GM23338 (cell line): Measurements from ENCODE around the gene FAM47A. TPM values are rescaled to one million over a fixed set of nuclear protein-coding genes. Genes with fewer than 3 reads are reported as not detected.

Experiments
- ATAC-seq: fragments of 200-7000 bp; cut with Tn5 transposase; 3 replicates; pipeline ENCODE4 v1.9.1; 2020
- DNase-seq: peaks from one replicate; pipeline ENCODE4 v3.0.0-alpha.2; 2015; ENCODE audit warnings: low spot score
- H2AFZ ChIP-seq: fragments of 200-600 bp; sonication (generic); 2 replicates; pipeline ENCODE4 v1.8.0; 2016; ENCODE audit warnings: antibody characterized with exemption, mild to moderate bottlenecking, moderate library complexity
- H3F3A ChIP-seq: fragments of 200-600 bp; sonication (generic); replicated peaks from 2 replicates; pipeline ENCODE4 v1.8.0; 2017; ENCODE audit warnings: antibody characterized with exemption, mixed run types, low read depth
- H3K27ac ChIP-seq: fragments of 200-600 bp; sonication (generic); 2 replicates; pipeline ENCODE4 v1.6.1; 2016; ENCODE audit warnings: low read depth
- H3K27me3 ChIP-seq: fragments of 200-600 bp; sonication (generic); 2 replicates; pipeline ENCODE4 v1.8.0; 2016; ENCODE audit warnings: mild to moderate bottlenecking, mixed run types, moderate library complexity; ENCODE audit not compliant: insufficient read depth
- H3K36me3 ChIP-seq: fragments of 200-600 bp; sonication (generic); 2 replicates; pipeline ENCODE4 v1.8.0; 2016; ENCODE audit warnings: mild to moderate bottlenecking; ENCODE audit not compliant: insufficient read depth
- H3K4me1 ChIP-seq: fragments of 200-600 bp; sonication (generic); 2 replicates; pipeline ENCODE4 v1.8.0; 2016; ENCODE audit warnings: mild to moderate bottlenecking, moderate library complexity; ENCODE audit not compliant: insufficient read depth
- H3K4me2 ChIP-seq: fragments of 200-600 bp; sonication (generic); 2 replicates; pipeline ENCODE4 v1.7.1; 2017; ENCODE audit warnings: mixed run types
- H3K4me3 ChIP-seq: fragments of 200-600 bp; sonication (generic); 2 replicates; pipeline ENCODE4 v1.6.1; 2016; ENCODE audit warnings: mixed run types
- H3K79me2 ChIP-seq: fragments of 200-600 bp; sonication (generic); replicated peaks from 2 replicates; pipeline ENCODE4 v1.8.0; 2017; ENCODE audit warnings: mild to moderate bottlenecking; ENCODE audit not compliant: insufficient read depth
- H3K9me2 ChIP-seq: fragments of 200-600 bp; sonication (generic); 2 replicates; pipeline ENCODE4 v1.8.0; 2017; ENCODE audit not compliant: insufficient read depth
- H4K20me1 ChIP-seq: fragments of 200-600 bp; sonication (generic); replicated peaks from 2 replicates; pipeline ENCODE4 v1.8.0; 2017; ENCODE audit warnings: mild to moderate bottlenecking; ENCODE audit not compliant: insufficient read depth
- H3K27ac Mint-ChIP-seq: 2 replicates; pipeline ENCODE4 v1.8.0; 2020; ENCODE audit warnings: inconsistent platforms, mild to moderate bottlenecking, moderate library complexity, mixed read lengths
- H3K27me3 Mint-ChIP-seq: 3 replicates; pipeline ENCODE4 v1.8.0; 2022; ENCODE audit warnings: low read depth, mild to moderate bottlenecking, moderate library complexity, mixed read lengths, inconsistent platforms; ENCODE audit not compliant: insufficient read depth, poor library complexity
- H3K36me3 Mint-ChIP-seq: 3 replicates; pipeline ENCODE4 v1.8.0; 2021; ENCODE audit warnings: low read depth, mild to moderate bottlenecking, inconsistent platforms, moderate library complexity, mixed read lengths
- H3K4me1 Mint-ChIP-seq: 3 replicates; pipeline ENCODE4 v1.8.0; 2020; ENCODE audit warnings: mild to moderate bottlenecking, inconsistent platforms, mixed read lengths
- H3K4me3 Mint-ChIP-seq: 3 replicates; pipeline ENCODE4 v1.8.0; 2021; ENCODE audit warnings: moderate library complexity, mild to moderate bottlenecking, inconsistent platforms, mixed read lengths
- H3K9me3 Mint-ChIP-seq: 3 replicates; pipeline ENCODE4 v1.8.0; 2020; ENCODE audit warnings: moderate library complexity, mild to moderate bottlenecking, inconsistent platforms, mixed read lengths
- CREB1 ChIP-seq: fragments of 250-450 bp; sonication (Bioruptor Pico); IDR thresholded peaks from 2 replicates; pipeline ENCODE4 v1.5.0; 2020; ENCODE audit warnings: low read depth, mild to moderate bottlenecking, moderate library complexity
- EZH2 ChIP-seq: fragments of 200-600 bp; sonication (generic); IDR thresholded peaks from one replicate; pipeline ENCODE4 v1.8.0; 2017; ENCODE audit warnings: antibody characterized with exemption, mild to moderate bottlenecking, low read depth; ENCODE audit not compliant: unreplicated experiment
- JUNB ChIP-seq: IDR thresholded peaks from one replicate; pipeline ENCODE4 v1.6.1; 2016; ENCODE audit warnings: antibody characterized with exemption; ENCODE audit not compliant: unreplicated experiment
- NANOG ChIP-seq: IDR thresholded peaks from 2 replicates; pipeline ENCODE4 v1.6.1; 2016; ENCODE audit warnings: antibody characterized with exemption, borderline replicate concordance
- POLR2AphosphoS5 ChIP-seq: IDR thresholded peaks from 2 replicates; pipeline ENCODE4 v1.6.1; 2016; ENCODE audit warnings: antibody characterized with exemption, low read depth
- STAT1 ChIP-seq: IDR thresholded peaks from one replicate; pipeline ENCODE4 v1.6.1; 2016; ENCODE audit warnings: antibody characterized with exemption; ENCODE audit not compliant: unreplicated experiment
- ZNF114 ChIP-seq: fragments of 250-450 bp; sonication (Bioruptor Pico); IDR thresholded peaks from 2 replicates; pipeline ENCODE4 v1.5.0; 2020; ENCODE audit warnings: mild to moderate bottlenecking, moderate library complexity
- ZNF331 ChIP-seq: fragments of 250-450 bp; sonication (Bioruptor Pico); IDR thresholded peaks from 2 replicates; pipeline ENCODE4 v1.5.0; 2020; ENCODE audit warnings: low read depth, mild to moderate bottlenecking, moderate library complexity
- polyA plus RNA-seq: library from polyadenylated mRNA; unstranded; fragments of >200 nt; fragmentation: Nextera tagmentation; extraction: Ambion mirVana; gene quantifications from 2 replicates; pipeline ENCODE4 v1.2.1, GENCODE V29; 2016
- total RNA-seq: library from RNA; depleted of rRNA; stranded (reverse); fragments of >200 nt; shearing (Covaris generic); gene quantifications from 2 replicates; pipeline ENCODE4 v1.2.3, GENCODE V29; 2014
- TF ChIP-seq, protein P1 (sequence below), 2 experiments: fragments of 200-600 bp in 1 of 2; sonication (generic) in 1 of 2; conservative IDR thresholded peaks; 2 replicates each; pipeline versions ENCODE4 v1.5.1 to v1.6.1; 2016 to 2017; ENCODE audit warnings: antibody characterized with exemption in 2 of 2, low read depth in 2 of 2, mild to moderate bottlenecking in 2 of 2, moderate library complexity in 1 of 2
- TF ChIP-seq, protein P2 (sequence below): IDR thresholded peaks from one replicate; pipeline ENCODE4 v1.6.1; 2018; ENCODE audit warnings: antibody characterized with exemption; ENCODE audit not compliant: unreplicated experiment
- TF ChIP-seq, protein P3 (sequence below): IDR thresholded peaks from 2 replicates; pipeline ENCODE4 v1.6.1; 2016; ENCODE audit warnings: antibody characterized with exemption

Gene FAM47A
- total and polyA plus RNA-seq, 2 experiments from 2014 or later: not detected

DNA sequence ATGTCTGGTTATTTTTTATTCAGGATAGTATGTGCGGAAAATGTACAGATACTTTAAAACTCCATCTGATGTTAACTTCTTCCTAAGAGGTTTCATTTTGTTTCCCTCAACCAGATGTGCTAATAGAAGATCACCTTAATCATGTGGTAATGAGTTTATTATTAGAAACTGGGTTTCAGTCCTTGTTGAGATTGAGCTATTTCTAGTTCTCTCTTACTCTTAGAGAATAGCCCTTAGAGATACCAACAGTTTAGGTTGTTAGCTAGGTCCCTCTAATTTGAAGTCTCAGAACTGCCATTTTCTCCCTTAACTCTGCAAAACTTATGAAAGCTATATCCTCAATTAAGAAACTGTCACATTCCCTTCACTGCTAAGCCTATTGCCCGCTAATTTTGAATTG, 13.0 kb downstream of the FAM47A start (continued):
- TF ChIP-seq, protein P1, sequence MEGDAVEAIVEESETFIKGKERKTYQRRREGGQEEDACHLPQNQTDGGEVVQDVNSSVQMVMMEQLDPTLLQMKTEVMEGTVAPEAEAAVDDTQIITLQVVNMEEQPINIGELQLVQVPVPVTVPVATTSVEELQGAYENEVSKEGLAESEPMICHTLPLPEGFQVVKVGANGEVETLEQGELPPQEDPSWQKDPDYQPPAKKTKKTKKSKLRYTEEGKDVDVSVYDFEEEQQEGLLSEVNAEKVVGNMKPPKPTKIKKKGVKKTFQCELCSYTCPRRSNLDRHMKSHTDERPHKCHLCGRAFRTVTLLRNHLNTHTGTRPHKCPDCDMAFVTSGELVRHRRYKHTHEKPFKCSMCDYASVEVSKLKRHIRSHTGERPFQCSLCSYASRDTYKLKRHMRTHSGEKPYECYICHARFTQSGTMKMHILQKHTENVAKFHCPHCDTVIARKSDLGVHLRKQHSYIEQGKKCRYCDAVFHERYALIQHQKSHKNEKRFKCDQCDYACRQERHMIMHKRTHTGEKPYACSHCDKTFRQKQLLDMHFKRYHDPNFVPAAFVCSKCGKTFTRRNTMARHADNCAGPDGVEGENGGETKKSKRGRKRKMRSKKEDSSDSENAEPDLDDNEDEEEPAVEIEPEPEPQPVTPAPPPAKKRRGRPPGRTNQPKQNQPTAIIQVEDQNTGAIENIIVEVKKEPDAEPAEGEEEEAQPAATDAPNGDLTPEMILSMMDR (conservative IDR thresholded peaks at IDR 0.05; ENCODE audit: low read depth in 2 of 2): no peak
- TF ChIP-seq JUNB: no peak
- TF ChIP-seq, protein P2, sequence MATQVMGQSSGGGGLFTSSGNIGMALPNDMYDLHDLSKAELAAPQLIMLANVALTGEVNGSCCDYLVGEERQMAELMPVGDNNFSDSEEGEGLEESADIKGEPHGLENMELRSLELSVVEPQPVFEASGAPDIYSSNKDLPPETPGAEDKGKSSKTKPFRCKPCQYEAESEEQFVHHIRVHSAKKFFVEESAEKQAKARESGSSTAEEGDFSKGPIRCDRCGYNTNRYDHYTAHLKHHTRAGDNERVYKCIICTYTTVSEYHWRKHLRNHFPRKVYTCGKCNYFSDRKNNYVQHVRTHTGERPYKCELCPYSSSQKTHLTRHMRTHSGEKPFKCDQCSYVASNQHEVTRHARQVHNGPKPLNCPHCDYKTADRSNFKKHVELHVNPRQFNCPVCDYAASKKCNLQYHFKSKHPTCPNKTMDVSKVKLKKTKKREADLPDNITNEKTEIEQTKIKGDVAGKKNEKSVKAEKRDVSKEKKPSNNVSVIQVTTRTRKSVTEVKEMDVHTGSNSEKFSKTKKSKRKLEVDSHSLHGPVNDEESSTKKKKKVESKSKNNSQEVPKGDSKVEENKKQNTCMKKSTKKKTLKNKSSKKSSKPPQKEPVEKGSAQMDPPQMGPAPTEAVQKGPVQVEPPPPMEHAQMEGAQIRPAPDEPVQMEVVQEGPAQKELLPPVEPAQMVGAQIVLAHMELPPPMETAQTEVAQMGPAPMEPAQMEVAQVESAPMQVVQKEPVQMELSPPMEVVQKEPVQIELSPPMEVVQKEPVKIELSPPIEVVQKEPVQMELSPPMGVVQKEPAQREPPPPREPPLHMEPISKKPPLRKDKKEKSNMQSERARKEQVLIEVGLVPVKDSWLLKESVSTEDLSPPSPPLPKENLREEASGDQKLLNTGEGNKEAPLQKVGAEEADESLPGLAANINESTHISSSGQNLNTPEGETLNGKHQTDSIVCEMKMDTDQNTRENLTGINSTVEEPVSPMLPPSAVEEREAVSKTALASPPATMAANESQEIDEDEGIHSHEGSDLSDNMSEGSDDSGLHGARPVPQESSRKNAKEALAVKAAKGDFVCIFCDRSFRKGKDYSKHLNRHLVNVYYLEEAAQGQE: no peak
- TF ChIP-seq EZH2: no peak
- no peak for TF ChIP-seq POLR2AphosphoS5
- TF ChIP-seq, protein P3, sequence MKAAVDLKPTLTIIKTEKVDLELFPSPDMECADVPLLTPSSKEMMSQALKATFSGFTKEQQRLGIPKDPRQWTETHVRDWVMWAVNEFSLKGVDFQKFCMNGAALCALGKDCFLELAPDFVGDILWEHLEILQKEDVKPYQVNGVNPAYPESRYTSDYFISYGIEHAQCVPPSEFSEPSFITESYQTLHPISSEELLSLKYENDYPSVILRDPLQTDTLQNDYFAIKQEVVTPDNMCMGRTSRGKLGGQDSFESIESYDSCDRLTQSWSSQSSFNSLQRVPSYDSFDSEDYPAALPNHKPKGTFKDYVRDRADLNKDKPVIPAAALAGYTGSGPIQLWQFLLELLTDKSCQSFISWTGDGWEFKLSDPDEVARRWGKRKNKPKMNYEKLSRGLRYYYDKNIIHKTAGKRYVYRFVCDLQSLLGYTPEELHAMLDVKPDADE: no peak

DNA sequence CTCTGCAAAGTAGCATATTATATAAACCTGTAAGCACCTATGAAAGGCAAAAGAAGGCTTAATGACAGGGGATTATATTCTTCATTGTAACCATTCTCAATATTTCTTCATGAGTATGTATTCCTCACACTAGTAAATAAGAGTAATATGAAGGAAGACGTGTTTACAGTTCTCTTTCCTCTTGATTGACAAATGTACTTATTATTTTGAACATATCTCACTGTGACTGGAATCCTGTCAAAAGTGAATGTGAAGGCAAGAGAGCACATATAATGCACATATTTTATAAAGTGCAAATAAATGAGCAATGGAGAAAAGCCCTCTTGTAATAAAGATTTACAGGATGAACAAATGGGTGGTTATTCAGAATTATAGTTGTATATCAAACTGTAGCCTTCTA, 19.7 kb downstream of the FAM47A start:
- H3F3A ChIP-seq: no peaks in the 10 kb centered on the region
- Mint-ChIP-seq H3K9me3 (no peaks in the 10 kb centered on the region), H3K4me3 (no peak overlapping the region), H3K27ac (no peak overlapping the region), H3K4me1 (no peaks in the 10 kb centered on the region), H3K27me3 (no peaks in the 10 kb centered on the region), H3K36me3 (no peaks in the 10 kb centered on the region)
- H3K4me3 ChIP-seq: no peak overlapping the region
- no peaks in the 10 kb centered on the region for H3K79me2 ChIP-seq
- ATAC-seq: no peak
- no peak overlapping the region for H3K4me2 ChIP-seq
- no peak overlapping the region for H2AFZ ChIP-seq
- no peaks in the 10 kb centered on the region for H3K9me2 ChIP-seq
- H3K27me3 ChIP-seq: no peaks in the 10 kb centered on the region
- no peaks in the 10 kb centered on the region for H3K36me3 ChIP-seq
- no peaks in the 10 kb centered on the region for H4K20me1 ChIP-seq
- no peak for DNase-seq
- no peak overlapping the region for H3K27ac ChIP-seq
- H3K4me1 ChIP-seq: no peaks in the 10 kb centered on the region
- TF ChIP-seq ZNF331 (no peak), STAT1 (no peak), CREB1 (CRISPR knock-in tag) (no peak), NANOG (no peak), POLR2AphosphoS5 (no peak), ZNF114 (CRISPR knock-in tag) (no peak)
- TF ChIP-seq, protein P2: no peak
- TF ChIP-seq, protein P3: no peak
